ENCODE measurements around the gene NUDT7.

DNA sequence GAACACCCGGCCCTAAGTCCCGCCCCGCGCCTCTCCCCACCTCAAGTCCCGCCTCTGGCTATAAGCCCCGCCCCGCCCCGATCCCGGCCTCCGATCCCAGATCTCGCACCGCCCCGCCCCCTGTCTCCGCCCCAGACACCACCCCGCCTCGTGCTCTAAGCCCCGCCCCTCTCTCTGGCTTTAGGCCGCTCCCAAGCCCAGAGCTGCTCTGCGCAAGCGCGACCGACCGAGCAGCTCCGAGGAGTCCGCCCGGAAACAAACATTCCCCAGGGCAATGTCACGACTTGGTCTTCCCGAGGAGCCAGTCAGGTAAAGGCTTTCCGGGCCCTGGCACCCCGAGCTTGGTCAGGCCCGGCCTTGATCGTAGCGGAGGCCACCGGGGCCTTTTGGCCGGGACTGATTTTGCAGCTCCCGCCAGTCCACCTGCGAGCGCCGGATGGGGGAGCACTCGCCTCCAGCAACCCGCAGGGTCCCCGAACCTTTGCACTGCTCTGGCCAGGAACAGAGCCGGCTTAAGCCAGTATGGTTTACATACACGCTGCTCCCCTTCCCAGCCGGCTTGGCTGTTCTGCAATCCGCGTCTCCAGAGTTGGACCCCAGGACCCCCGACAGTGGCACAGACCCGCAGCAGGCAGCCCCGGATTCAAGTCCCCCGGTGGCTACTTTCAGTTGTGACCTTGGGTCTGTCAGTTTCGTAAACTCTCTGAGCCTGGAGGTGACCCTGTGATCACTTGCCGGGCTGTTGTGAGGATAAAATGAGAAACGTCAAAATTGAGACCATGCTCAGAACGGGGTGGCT, at the start of gene NUDT7:
- TF ChIP-seq, protein P1, sequence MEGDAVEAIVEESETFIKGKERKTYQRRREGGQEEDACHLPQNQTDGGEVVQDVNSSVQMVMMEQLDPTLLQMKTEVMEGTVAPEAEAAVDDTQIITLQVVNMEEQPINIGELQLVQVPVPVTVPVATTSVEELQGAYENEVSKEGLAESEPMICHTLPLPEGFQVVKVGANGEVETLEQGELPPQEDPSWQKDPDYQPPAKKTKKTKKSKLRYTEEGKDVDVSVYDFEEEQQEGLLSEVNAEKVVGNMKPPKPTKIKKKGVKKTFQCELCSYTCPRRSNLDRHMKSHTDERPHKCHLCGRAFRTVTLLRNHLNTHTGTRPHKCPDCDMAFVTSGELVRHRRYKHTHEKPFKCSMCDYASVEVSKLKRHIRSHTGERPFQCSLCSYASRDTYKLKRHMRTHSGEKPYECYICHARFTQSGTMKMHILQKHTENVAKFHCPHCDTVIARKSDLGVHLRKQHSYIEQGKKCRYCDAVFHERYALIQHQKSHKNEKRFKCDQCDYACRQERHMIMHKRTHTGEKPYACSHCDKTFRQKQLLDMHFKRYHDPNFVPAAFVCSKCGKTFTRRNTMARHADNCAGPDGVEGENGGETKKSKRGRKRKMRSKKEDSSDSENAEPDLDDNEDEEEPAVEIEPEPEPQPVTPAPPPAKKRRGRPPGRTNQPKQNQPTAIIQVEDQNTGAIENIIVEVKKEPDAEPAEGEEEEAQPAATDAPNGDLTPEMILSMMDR (IDR thresholded peaks at IDR 0.05) = no peak
- peak in 2 of 4 donors; percentile 57 to 84 for TF ChIP-seq POLR2A (IDR thresholded peaks at IDR 0.05)
- TF ChIP-seq EP300 (IDR thresholded peaks at IDR 0.05) = no peak
